ENCODE results near the gene MX2. TPM values are rescaled to one million over a fixed set of nuclear protein-coding genes. Genes with fewer than 3 reads are reported as not detected.

The MX2 gene
- total and polyA plus RNA-seq, 2 donors (not counting 3 experiments of a cell fraction or from before 2014, with no cell fraction given): 0.01 TPM; not detected in 1

DNA sequence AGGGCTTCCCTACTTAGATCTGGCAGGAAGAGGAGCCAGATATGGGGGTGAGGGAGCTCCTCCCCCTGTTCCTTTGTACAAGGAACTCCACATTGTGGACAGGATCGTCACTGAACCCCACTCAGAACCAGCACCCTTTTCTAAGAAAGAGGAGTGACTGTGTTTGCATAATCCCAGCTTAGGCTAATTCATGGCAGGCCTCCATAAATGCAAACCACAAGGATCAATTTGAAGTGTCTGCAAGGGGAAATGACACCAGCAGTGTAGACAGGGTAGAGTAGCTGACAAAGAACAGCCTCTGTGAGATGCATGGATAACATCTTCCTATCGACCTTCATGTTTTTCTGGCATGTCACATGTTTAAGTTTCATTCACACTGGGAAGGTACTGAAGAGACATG, 75.9 kb downstream of the MX2 start:
- ChIA-PET POLR2A (no interaction called here), CTCF (no interaction called here)
- TF ChIP-seq JUN (IDR thresholded peaks at IDR 0.05; ENCODE audit: borderline replicate concordance, insufficient read depth, insufficient read length, low read depth): no peak
- Histone ChIP-seq H3K36me3 (ENCODE audit: control insufficient read depth in 2 of 2, extremely low read depth in 1 of 2, insufficient read depth in 2 of 2, low read length in 2 of 2) (no peaks in the 10 kb centered on the region), H3K9ac (replicated peaks; ENCODE audit: extremely low read depth, insufficient read depth, low read length) (no peak overlapping the region), H3K27ac (ENCODE audit: insufficient read depth, low read depth, low read length) (no peak overlapping the region), H3K4me3 (replicated peaks in 1 of 3; ENCODE audit: insufficient read depth in 1 of 3, low read depth in 1 of 3, low read length in 3 of 3) (no peak overlapping the region), H4K20me1 (replicated peaks; ENCODE audit: control insufficient read depth, extremely low read depth, insufficient read depth, low read length) (no peaks in the 10 kb centered on the region), H2AFZ (ENCODE audit: low read depth, low read length) (no peak overlapping the region), H3K9me1 (replicated peaks; ENCODE audit: control insufficient read depth, extremely low read depth, insufficient read depth, low read length) (no peaks in the 10 kb centered on the region), H3K9me3 (replicated peaks; ENCODE audit: control insufficient read depth, insufficient read depth, low read length) (no peaks in the 10 kb centered on the region), H3K4me2 (ENCODE audit: insufficient read depth, low read length) (no peak overlapping the region), H3K27me3 (ENCODE audit: control insufficient read depth in 2 of 2, insufficient read depth in 2 of 2, low read length in 2 of 2) (no peaks in the 10 kb centered on the region), H3K79me2 (ENCODE audit: control insufficient read depth, insufficient read depth, low read length) (no peaks in the 10 kb centered on the region), H3K4me1 (ENCODE audit: control insufficient read depth, extremely low read depth, insufficient read depth, low read length) (no peaks in the 10 kb centered on the region)
- BruUV-seq (replicated peaks): no TSS peak
- DNase-seq (ENCODE audit: low read depth, low spot score) (no peak), FAIRE-seq (no peak)
- dilution Hi-C loops (cut with MboI; ENCODE audit: extremely low pct_ligation_motif_present, low sequenced_read_pairs): no loop called here
- intact Hi-C loops (cut with micrococcal nuclease): no loop called here

DNA sequence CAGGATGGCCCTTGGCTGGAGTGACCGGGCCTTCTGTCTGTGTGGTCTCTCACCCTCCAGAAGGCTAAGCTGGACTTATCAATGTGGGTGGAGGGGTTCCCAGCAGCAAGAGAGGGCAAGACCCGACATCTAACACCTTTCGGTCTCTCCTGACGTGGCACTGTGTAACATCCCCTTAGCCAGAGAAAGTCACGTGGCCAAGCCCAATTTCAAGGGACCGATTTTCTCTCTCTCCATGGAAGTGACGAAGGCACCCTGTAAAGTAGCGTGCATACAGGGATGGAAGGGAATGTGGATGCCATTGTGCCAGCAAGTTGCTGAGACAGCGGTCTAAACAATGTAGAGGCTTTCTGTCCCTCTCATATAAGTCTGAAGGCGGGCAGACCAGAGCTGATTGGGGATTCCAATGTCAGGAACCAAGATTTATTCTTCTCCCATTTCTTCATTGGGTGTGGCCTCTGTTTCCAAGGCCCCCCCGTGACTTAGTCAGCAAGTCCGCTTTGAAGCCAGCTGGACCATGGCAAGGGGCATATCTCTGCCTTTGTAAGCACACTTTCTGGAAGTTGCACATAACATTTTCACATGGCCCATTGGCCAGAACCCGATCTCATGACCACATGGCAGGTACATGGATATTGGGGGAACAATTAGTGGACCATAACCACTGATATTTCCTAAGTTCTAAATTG, 76.7 kb downstream of the MX2 start:
- dilution Hi-C loops (cut with MboI; ENCODE audit: extremely low pct_ligation_motif_present, low sequenced_read_pairs): no loop called here
- POLR2A ChIA-PET: no interaction called here

More for the DNA sequence above, 76.7 kb downstream of the MX2 start:
- no peak overlapping the region for H2AFZ ChIP-seq (ENCODE audit: low read depth, low read length)
- no TSS peak for BruUV-seq (replicated peaks)
- TF ChIP-seq MYC (IDR thresholded peaks at IDR 0.05; ENCODE audit: low read depth, low read length) (no peak), GATA2 (IDR thresholded peaks at IDR 0.05; ENCODE audit: insufficient read depth, insufficient read length, low read depth, low read length) (no peak), JUN (IDR thresholded peaks at IDR 0.05; ENCODE audit: borderline replicate concordance, insufficient read depth, insufficient read length, low read depth) (no peak), EZH2 (IDR thresholded peaks at IDR 0.05; ENCODE audit: borderline replicate concordance, low read depth, low read length, severe bottlenecking) (no peak), POLR2AphosphoS5 (IDR thresholded peaks at IDR 0.05; ENCODE audit: insufficient read depth, low read depth, low read length) (no peak), POLR2A (IDR thresholded peaks at IDR 0.05; ENCODE audit: low read depth, low read length) (no peak), FOS (IDR thresholded peaks at IDR 0.05; ENCODE audit: borderline replicate concordance, insufficient read depth, low read length) (no peak)
- TF ChIP-seq, protein P1, sequence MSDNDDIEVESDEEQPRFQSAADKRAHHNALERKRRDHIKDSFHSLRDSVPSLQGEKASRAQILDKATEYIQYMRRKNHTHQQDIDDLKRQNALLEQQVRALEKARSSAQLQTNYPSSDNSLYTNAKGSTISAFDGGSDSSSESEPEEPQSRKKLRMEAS (IDR thresholded peaks at IDR 0.05; ENCODE audit: insufficient read depth, insufficient read length): no peak
- CTCF ChIA-PET: no interaction called here
- DNase-seq (ENCODE audit: low read depth, low spot score) (no peak), FAIRE-seq (no peak)
- H4K20me1 ChIP-seq (replicated peaks; ENCODE audit: control insufficient read depth, extremely low read depth, insufficient read depth, low read length): no peaks in the 10 kb centered on the region
- no peak overlapping the region for H3K4me2 ChIP-seq (ENCODE audit: insufficient read depth, low read length)
- H3K4me3 ChIP-seq (replicated peaks in 1 of 3; ENCODE audit: insufficient read depth in 1 of 3, low read depth in 1 of 3, low read length in 3 of 3): no peak overlapping the region
- no peaks in the 10 kb centered on the region for H3K9me1 ChIP-seq (replicated peaks; ENCODE audit: control insufficient read depth, extremely low read depth, insufficient read depth, low read length)
- no peak overlapping the region for H3K9ac ChIP-seq (replicated peaks; ENCODE audit: extremely low read depth, insufficient read depth, low read length)
- no peaks in the 10 kb centered on the region for H3K79me2 ChIP-seq (ENCODE audit: control insufficient read depth, insufficient read depth, low read length)
- intact Hi-C loops (cut with micrococcal nuclease): no loop called here
- H3K27me3 ChIP-seq (ENCODE audit: control insufficient read depth in 2 of 2, insufficient read depth in 2 of 2, low read length in 2 of 2): no peaks in the 10 kb centered on the region
- H3K4me1 ChIP-seq (ENCODE audit: control insufficient read depth, extremely low read depth, insufficient read depth, low read length): no peaks in the 10 kb centered on the region
- no peaks in the 10 kb centered on the region for H3K36me3 ChIP-seq (ENCODE audit: control insufficient read depth in 2 of 2, extremely low read depth in 1 of 2, insufficient read depth in 2 of 2, low read length in 2 of 2)
- no peak overlapping the region for H3K27ac ChIP-seq (ENCODE audit: insufficient read depth, low read depth, low read length)
- no peaks in the 10 kb centered on the region for H3K9me3 ChIP-seq (replicated peaks; ENCODE audit: control insufficient read depth, insufficient read depth, low read length)

All from endothelial cell of umbilical vein (primary cell).